Right lobe of liver (tissue), 4 donors: ENCODE measurements around the gene VAMP5.
"Not testable (repeated sequence)": the region's sequence is repeated elsewhere in the genome, so short reads cannot be mapped to it uniquely, and the experiment has no call there.

Experiments used
- CTCF ChIP-seq, 4 donors: fragments of 200-600 bp in 3 of 4; fragments of 450-650 bp in 1 of 4; IDR thresholded peaks; one replicate each; pipeline versions ENCODE4 v1.5.1 to v1.8.0; 2016 to 2022; ENCODE audit warnings: antibody characterized with exemption in 4 of 4, mild to moderate bottlenecking in 2 of 4
- POLR2A ChIP-seq: fragments of 450-650 bp; IDR thresholded peaks from one replicate; pipeline ENCODE4 v1.6.1; 2017; ENCODE audit warnings: antibody characterized with exemption, mild to moderate bottlenecking
- donor health status: DM: no; HTN: no; CAD: no.
- donor health status: DM: no; HTN: no; CAD: no.
- donor health status: DM: no; HTN: yes; CAD: no.

- not testable (repeated sequence) for TF ChIP-seq CTCF (IDR thresholded peaks at IDR 0.05); POLR2A
Observed at GRCh38 chr2:85560403-85560726, 23.9 kb upstream of the VAMP5 start.
